Fibroblast of mammary gland (primary cell): ENCODE results near the gene GPR26.

Source experiments
- DNase-seq: peaks from one replicate; pipeline ENCODE4 v3.0.0-alpha.2; 2010; ENCODE audit warnings: low read depth
- H3K4me3 ChIP-seq: 2 replicates; pipeline ENCODE4 v1.5.1; 2011; ENCODE audit warnings: low read depth, mild to moderate bottlenecking, low read length, moderate library complexity; ENCODE audit not compliant: control insufficient read depth
- TF ChIP-seq, protein P1 (sequence below): conservative IDR thresholded peaks from 2 replicates; pipeline ENCODE4 v1.5.1; 2011; ENCODE audit warnings: low read depth, low read length, inconsistent platforms; ENCODE audit not compliant: control insufficient read depth, insufficient read depth

GPR26 gene

DNA sequence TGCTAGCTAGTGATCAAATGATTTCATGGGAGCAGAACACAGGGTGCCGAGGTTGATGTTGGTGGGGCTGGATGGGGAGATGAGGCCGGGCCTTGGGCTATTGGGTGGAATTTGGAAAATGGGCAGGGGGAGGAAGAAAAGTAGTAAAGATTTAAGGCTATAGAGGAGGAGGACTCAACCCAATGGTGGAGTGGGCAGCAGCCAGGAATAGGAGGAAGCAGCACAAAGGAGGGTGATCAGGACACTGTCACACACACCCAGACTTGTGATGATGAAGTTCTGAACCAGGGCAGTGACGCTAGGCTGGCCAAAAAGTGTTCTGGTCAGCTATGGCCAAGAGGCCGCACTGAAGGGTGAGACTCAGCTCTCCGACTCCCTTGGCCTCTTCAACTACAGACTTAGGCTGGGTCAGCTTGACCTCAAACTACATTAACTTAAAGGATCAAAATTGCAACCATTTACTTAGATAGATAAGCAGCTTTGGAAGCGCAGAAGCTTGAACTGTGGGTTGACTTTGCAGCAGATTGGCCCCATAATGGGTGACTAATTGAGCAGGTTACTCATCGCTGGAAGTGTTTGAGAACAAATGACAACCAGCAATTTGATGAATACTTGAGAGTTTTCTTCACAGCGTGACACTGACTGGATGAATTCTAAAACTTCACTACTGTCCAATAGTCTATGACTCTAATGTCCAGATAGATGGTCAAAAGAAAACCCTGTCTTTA is 29.4 kb upstream of the GPR26 start:
- no peak overlapping the region for H3K4me3 ChIP-seq
- peak; percentile 5 for DNase-seq
- TF ChIP-seq, protein P1, sequence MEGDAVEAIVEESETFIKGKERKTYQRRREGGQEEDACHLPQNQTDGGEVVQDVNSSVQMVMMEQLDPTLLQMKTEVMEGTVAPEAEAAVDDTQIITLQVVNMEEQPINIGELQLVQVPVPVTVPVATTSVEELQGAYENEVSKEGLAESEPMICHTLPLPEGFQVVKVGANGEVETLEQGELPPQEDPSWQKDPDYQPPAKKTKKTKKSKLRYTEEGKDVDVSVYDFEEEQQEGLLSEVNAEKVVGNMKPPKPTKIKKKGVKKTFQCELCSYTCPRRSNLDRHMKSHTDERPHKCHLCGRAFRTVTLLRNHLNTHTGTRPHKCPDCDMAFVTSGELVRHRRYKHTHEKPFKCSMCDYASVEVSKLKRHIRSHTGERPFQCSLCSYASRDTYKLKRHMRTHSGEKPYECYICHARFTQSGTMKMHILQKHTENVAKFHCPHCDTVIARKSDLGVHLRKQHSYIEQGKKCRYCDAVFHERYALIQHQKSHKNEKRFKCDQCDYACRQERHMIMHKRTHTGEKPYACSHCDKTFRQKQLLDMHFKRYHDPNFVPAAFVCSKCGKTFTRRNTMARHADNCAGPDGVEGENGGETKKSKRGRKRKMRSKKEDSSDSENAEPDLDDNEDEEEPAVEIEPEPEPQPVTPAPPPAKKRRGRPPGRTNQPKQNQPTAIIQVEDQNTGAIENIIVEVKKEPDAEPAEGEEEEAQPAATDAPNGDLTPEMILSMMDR, result no peak

DNA sequence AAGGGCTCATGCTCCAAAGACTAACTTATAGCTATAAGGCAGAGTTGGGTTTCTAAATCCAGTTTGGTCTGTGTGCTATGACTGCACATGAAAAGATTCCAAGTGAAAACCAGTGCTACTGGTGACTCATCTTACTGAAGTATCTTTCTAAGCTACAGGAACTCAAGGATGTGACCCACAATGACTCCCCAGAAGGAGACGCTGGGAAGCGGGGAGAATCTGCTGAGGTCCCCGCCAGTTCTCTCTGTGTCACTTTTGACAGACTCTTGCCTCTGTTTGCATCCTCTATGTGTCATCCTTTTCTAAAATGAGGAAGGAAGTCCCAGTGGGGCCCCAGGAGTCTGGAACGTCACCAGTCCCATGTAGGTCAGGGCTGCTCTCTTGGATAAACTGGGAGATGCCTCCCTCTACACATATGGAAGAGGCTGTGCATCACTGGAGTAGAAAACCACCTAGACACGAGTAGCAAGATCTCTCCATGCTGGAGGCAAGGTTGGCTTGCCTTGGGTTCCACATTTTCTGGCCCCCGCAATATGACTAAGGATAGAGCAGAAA is 28.8 kb upstream of the GPR26 start:
- TF ChIP-seq, protein P1, result no peak
- DNase-seq, result peak; percentile 27
- no peak overlapping the region for H3K4me3 ChIP-seq

DNA sequence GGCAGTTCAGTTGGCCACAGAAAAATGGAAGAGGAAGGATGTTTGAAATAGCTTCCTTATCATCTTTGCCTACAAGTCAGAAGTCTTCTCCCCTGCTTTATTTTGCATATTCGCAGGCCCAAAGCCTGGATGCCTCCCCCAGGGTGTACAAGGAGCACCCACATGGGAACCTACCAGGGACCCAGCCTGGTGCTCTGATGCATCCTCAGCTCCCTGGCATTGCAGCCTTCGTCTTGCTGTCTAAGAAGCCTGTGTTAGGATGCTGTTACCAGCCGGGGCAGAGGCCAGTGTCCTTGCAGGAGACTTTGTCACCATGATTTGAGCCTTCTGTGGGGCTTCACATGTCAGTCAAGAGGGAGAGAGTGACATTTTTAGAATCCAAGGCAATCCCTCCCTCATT is 27.0 kb upstream of the GPR26 start:
- TF ChIP-seq, protein P1, result no peak
- DNase-seq, result no peak
- no peak overlapping the region for H3K4me3 ChIP-seq

DNA sequence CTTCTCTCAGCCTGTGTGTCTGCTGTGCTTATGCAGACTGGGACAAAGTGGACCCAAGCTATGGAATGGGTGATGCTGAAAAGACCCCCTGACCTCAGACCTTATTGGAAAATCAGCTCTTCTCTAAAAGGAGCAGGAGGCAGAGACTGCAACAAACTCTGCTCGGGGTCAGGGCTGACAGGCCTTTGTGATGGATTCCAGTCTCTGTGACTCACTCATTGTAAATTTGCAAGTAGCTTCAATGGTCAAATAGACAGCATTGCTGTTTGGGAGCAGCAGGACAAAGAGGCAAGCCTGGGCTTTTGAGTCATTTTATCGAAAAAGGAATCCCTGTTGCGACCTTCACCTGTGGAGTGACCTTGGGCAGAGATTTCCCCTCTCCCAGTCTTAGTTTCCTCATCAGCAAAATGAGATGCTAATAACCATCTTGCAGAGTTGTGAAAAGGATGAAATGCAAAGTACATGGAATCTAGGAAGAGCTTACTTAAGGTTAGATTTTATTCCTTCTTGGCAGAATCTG is 26.1 kb upstream of the GPR26 start:
- peak; percentile 1 for DNase-seq
- TF ChIP-seq, protein P1, result no peak
- no peak overlapping the region for H3K4me3 ChIP-seq

DNA sequence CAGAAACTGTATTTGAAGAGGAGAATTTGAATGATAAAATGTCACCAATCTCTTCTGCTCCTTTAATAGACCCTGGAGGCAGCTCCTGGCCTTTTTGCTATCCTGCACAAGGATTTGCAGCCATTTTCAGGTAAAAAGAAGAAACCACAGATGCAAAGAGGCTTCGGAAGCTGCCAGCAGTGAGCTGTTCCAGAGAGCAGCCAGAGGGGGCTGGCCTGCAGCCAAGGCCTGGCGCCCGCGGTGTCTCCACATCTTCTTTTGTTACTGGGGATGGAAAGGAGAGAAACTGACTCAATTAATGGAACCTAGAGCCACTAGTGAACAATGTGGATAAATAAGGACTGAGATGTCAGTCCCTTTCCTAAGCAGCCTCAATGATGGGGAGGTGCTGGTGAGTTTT is 23.9 kb upstream of the GPR26 start:
- H3K4me3 ChIP-seq, result no peak overlapping the region
- DNase-seq, result no peak
- TF ChIP-seq, protein P1, result no peak

DNA sequence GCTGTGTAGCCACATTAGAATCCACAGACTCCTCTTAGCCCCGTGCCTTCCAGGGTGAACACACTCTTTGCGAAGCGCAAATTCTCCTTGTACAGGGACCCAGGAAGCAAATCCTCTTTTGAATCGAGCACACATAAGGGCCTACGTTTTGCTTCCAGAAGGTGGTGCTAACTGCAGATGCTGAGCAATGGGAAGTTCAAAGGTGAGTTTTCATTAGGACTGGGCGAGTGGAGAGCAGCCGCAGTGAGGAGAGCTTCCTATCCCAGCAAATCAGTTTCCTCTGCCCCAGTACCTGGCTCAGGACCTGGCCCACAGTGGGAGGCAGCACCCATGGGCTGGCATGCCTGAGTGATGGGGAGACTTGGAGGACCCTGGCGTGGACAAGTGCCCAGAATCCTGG is 23.5 kb upstream of the GPR26 start:
- DNase-seq, result no peak
- no peak overlapping the region for H3K4me3 ChIP-seq
- TF ChIP-seq, protein P1, result no peak
